ENCODE results near the gene ZNF862. TPM values are rescaled to one million over a fixed set of nuclear protein-coding genes. Genes with fewer than 3 reads are reported as not detected.

ZNF862 gene
- total RNA-seq, 1 donor: 8.7 TPM

DNA sequence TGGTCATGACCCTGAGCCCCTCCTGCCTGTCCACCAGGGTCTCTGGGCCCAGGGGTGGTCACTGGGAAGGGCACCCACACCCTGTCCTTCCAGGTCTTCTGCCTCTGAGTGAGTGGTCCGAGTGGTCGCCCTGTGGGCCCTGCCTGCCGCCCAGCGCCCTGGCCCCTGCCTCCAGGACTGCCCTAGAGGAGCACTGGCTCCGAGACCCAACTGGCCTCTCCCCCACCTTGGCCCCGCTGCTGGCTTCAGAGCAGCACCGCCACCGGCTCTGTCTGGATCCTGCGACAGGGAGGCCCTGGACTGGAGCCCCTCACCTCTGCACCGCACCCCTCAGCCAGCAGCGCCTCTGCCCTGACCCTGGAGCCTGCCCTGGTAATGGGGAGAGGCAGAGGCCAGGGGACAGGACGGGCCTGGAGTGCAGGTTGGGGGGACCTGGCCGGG lies 13.9 kb upstream of the ZNF862 start:
- Histone ChIP-seq H3K4me3 (ENCODE audit: insufficient read depth, low read length) (no peak overlapping the region), H3K27ac (ENCODE audit: low read depth, low read length) (no peak overlapping the region), H3K36me3 (ENCODE audit: insufficient read depth, low read length) (no peaks in the 10 kb centered on the region), H3K27me3 (ENCODE audit: insufficient read depth, low read length) (no peaks in the 10 kb centered on the region), H3K9me3 (ENCODE audit: low read depth, low read length) (no peaks in the 10 kb centered on the region), H3K4me2 (ENCODE audit: insufficient read depth, low read length) (no peak overlapping the region), H3K4me1 (ENCODE audit: insufficient read depth, low read length) (no peaks in the 10 kb centered on the region), H3K79me2 (ENCODE audit: insufficient read depth, low read length) (no peaks in the 10 kb centered on the region), H2AFZ (ENCODE audit: low read length) (no peak overlapping the region), H4K20me1 (ENCODE audit: insufficient read depth, low read length) (no peaks in the 10 kb centered on the region)
- DNase-seq (ENCODE audit: insufficient read length, low spot score, missing footprints): peak; percentile 70
- TF ChIP-seq, protein P1, sequence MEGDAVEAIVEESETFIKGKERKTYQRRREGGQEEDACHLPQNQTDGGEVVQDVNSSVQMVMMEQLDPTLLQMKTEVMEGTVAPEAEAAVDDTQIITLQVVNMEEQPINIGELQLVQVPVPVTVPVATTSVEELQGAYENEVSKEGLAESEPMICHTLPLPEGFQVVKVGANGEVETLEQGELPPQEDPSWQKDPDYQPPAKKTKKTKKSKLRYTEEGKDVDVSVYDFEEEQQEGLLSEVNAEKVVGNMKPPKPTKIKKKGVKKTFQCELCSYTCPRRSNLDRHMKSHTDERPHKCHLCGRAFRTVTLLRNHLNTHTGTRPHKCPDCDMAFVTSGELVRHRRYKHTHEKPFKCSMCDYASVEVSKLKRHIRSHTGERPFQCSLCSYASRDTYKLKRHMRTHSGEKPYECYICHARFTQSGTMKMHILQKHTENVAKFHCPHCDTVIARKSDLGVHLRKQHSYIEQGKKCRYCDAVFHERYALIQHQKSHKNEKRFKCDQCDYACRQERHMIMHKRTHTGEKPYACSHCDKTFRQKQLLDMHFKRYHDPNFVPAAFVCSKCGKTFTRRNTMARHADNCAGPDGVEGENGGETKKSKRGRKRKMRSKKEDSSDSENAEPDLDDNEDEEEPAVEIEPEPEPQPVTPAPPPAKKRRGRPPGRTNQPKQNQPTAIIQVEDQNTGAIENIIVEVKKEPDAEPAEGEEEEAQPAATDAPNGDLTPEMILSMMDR (IDR thresholded peaks at IDR 0.05; ENCODE audit: extremely low read depth, low read depth, low read length): no peak

DNA sequence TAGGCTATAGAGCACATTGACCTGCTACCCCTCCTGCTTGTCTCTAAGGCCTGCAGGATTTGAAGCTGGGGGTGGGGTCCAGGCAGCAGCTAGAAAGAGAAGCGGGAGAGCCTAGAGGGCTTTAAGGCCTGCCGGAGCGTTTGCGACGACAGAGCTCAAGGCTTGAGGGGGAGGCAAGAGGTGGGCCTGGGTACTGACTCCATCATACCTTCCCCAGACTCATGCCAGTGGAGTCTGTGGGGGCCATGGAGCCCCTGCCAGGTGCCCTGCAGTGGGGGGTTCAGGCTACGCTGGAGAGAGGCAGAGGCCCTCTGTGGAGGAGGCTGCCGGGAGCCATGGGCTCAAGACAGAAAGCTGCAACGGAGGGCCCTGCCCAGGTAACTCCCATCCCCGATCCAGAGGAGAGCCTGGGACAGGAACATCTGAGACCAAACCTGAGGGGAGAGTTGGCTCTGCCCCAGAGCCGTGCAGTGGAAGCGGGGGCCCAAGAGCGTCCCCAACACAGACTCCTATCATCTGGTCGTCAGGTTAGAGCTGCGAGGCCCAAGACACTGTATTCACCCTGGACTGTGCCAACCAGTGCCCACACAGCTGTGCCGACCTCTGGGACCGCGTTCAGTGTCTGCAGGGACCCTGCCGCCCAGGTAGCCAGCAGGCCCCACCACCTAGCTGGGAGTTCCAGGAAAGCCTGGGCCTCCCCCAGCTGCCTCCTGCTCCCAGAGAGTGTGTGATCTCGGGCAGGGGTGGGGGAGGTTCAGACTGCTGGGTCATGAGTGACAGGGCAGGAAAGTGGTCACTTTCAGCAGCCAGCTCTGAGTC lies 13.2 kb upstream of the ZNF862 start:
- Histone ChIP-seq H3K4me3 (ENCODE audit: insufficient read depth, low read length) (no peak overlapping the region), H3K4me1 (ENCODE audit: insufficient read depth, low read length) (no peaks in the 10 kb centered on the region), H3K36me3 (ENCODE audit: insufficient read depth, low read length) (no peaks in the 10 kb centered on the region), H3K4me2 (ENCODE audit: insufficient read depth, low read length) (no peak overlapping the region), H3K27ac (ENCODE audit: low read depth, low read length) (no peak overlapping the region), H4K20me1 (ENCODE audit: insufficient read depth, low read length) (no peaks in the 10 kb centered on the region), H3K79me2 (ENCODE audit: insufficient read depth, low read length) (no peaks in the 10 kb centered on the region), H2AFZ (ENCODE audit: low read length) (no peak overlapping the region), H3K27me3 (ENCODE audit: insufficient read depth, low read length) (no peaks in the 10 kb centered on the region), H3K9me3 (ENCODE audit: low read depth, low read length) (no peaks in the 10 kb centered on the region)
- peak; percentile 77 for DNase-seq (ENCODE audit: insufficient read length, low spot score, missing footprints)
- TF ChIP-seq, protein P1 (IDR thresholded peaks at IDR 0.05; ENCODE audit: extremely low read depth, low read depth, low read length): no peak

DNA sequence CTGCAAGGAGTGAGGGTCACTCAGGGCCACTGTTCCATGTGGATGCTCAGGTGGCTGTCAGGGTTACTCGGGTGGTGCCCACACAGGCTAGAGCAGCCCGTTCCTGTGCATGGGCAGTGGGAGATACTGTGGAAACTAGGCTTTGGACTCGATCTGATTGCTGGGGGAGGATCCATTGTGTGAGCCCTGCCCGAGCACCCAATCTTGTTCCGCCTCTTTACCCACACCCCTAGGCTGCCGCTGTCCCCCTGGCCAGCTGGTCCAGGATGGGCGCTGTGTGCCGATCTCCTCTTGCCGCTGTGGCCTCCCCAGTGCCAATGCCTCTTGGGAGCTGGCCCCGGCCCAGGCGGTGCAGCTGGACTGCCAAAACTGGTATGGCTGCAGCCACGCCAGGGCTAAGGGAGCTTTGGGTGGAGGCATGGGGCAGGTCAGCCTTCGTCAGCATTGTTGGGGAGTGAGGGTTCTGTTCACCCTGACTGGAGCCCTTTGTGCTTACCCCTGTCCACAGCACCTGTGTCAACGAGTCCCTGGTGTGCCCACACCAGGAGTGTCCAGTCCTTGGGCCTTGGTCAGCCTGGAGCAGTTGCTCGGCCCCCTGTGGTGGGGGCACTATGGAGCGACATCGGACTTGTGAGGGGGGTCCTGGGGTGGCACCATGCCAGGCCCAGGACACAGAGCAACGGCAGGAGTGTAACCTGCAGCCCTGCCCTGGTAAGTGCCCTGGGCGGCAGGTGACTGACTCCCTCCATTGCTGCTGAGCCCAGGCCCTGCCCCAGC lies 12.4 kb upstream of the ZNF862 start:
- Histone ChIP-seq H3K4me3 (ENCODE audit: insufficient read depth, low read length) (no peak overlapping the region), H3K27ac (ENCODE audit: low read depth, low read length) (no peak overlapping the region), H3K36me3 (ENCODE audit: insufficient read depth, low read length) (no peaks in the 10 kb centered on the region), H3K4me1 (ENCODE audit: insufficient read depth, low read length) (no peaks in the 10 kb centered on the region), H4K20me1 (ENCODE audit: insufficient read depth, low read length) (no peaks in the 10 kb centered on the region), H3K4me2 (ENCODE audit: insufficient read depth, low read length) (no peak overlapping the region), H3K9me3 (ENCODE audit: low read depth, low read length) (no peaks in the 10 kb centered on the region), H3K27me3 (ENCODE audit: insufficient read depth, low read length) (no peaks in the 10 kb centered on the region), H2AFZ (ENCODE audit: low read length) (no peak overlapping the region), H3K79me2 (ENCODE audit: insufficient read depth, low read length) (no peaks in the 10 kb centered on the region)
- TF ChIP-seq, protein P1 (IDR thresholded peaks at IDR 0.05; ENCODE audit: extremely low read depth, low read depth, low read length): no peak
- DNase-seq (ENCODE audit: insufficient read length, low spot score, missing footprints): peak; percentile 87

All from osteoblast (primary cell).